SK-N-SH (cell line): ENCODE measurements around the gene ATG3.

Experiments used
- CHD2 ChIP-seq: fragments of 150-350 bp; IDR thresholded peaks from 2 replicates; pipeline ENCODE4 v1.6.1; 2018; ENCODE audit warnings: low read length; ENCODE audit not compliant: partially characterized antibody
- EP300 ChIP-seq, 2 experiments: IDR thresholded peaks; 2 replicates each; pipeline versions ENCODE4 v1.4.0 to v1.6.1; 2012; ENCODE audit warnings: borderline replicate concordance in 1 of 2, low read depth in 1 of 2, low read length in 1 of 2
- FOXJ3 ChIP-seq: sonication (generic); formaldehyde crosslinking; IDR thresholded peaks from 2 replicates; pipeline ENCODE4 v1.5.1; 2020; ENCODE audit warnings: mild to moderate bottlenecking, missing genetic modification reagents
- TEAD4 ChIP-seq: IDR thresholded peaks from 2 replicates; pipeline ENCODE4 v1.4.0; 2012; ENCODE audit warnings: mild to moderate bottlenecking, borderline replicate concordance; ENCODE audit not compliant: insufficient read depth
- TF ChIP-seq, protein P1 (sequence below): fragments of 200-600 bp; sonication (generic); IDR thresholded peaks from 2 replicates; pipeline ENCODE4 v1.6.1; 2017; ENCODE audit warnings: antibody characterized with exemption, mild to moderate bottlenecking, moderate library complexity
- TF ChIP-seq, protein P2 (sequence below): IDR thresholded peaks from 2 replicates; pipeline ENCODE4 v1.4.0; 2012; ENCODE audit warnings: low read depth, borderline replicate concordance

DNA sequence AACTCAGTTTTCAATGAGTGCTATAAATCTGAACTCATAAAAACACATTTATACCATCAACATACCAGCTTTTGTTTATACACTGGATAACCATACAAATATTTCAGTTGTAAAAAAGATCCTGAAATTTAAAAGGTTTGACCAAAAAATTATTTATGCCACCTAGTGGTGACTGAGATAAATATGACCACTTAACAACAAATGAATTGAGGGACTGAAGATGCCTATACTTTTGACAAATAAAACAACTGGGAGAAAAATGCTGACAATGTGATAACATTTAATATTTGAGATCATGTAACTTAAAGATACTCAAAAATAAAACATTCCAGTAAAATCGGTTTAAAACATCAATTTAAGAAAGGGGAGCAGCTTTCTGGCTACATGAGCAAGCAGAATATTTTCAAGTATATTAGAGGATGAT, 30.4 kb downstream of the ATG3 start:
- no peak for TF ChIP-seq TEAD4
- no peak for TF ChIP-seq FOXJ3 (CRISPR knock-in tag)
- TF ChIP-seq EP300 (IDR thresholded peaks at IDR 0.05; ENCODE audit: borderline replicate concordance in 1 of 2, low read depth in 1 of 2, low read length in 1 of 2), result no peak
- TF ChIP-seq, protein P1, sequence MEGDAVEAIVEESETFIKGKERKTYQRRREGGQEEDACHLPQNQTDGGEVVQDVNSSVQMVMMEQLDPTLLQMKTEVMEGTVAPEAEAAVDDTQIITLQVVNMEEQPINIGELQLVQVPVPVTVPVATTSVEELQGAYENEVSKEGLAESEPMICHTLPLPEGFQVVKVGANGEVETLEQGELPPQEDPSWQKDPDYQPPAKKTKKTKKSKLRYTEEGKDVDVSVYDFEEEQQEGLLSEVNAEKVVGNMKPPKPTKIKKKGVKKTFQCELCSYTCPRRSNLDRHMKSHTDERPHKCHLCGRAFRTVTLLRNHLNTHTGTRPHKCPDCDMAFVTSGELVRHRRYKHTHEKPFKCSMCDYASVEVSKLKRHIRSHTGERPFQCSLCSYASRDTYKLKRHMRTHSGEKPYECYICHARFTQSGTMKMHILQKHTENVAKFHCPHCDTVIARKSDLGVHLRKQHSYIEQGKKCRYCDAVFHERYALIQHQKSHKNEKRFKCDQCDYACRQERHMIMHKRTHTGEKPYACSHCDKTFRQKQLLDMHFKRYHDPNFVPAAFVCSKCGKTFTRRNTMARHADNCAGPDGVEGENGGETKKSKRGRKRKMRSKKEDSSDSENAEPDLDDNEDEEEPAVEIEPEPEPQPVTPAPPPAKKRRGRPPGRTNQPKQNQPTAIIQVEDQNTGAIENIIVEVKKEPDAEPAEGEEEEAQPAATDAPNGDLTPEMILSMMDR, result peak; percentile 77
- TF ChIP-seq, protein P2, sequence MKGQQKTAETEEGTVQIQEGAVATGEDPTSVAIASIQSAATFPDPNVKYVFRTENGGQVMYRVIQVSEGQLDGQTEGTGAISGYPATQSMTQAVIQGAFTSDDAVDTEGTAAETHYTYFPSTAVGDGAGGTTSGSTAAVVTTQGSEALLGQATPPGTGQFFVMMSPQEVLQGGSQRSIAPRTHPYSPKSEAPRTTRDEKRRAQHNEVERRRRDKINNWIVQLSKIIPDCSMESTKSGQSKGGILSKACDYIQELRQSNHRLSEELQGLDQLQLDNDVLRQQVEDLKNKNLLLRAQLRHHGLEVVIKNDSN, result no peak
- TF ChIP-seq CHD2, result no peak
